Natural killer cell (primary cell): ENCODE measurements around the gene TGFBR3. TPM values are rescaled to one million over a fixed set of nuclear protein-coding genes. Genes with fewer than 3 reads are reported as not detected.

Source experiments
- ATAC-seq, 3 donors: fragments of 150-1000 bp in 2 of 3; fragments of 200-7000 bp in 1 of 3; cut with Tn5 transposase; 1 replicate in 1 of 3; 2 replicates in 2 of 3; pipeline ENCODE4 v1.10.0; 2021; ENCODE audit warnings: mild to moderate bottlenecking in 2 of 3, moderate library complexity in 2 of 3
- DNase-seq, 2 donors: peaks; one replicate each; pipeline versions ENCODE4 v3.0.0 to v3.0.0-alpha.2; 2013 to 2021; ENCODE audit warnings: mixed read lengths in 1 of 2
- H3K27ac ChIP-seq: one replicate; pipeline ENCODE4 v1.5.1; 2013; ENCODE audit warnings: mild to moderate bottlenecking, low read length
- H3K27me3 ChIP-seq: one replicate; pipeline ENCODE4 v1.6.1; 2013; ENCODE audit warnings: low read length; ENCODE audit not compliant: control insufficient read depth, insufficient read depth
- H3K36me3 ChIP-seq: one replicate; pipeline ENCODE4 v1.6.1; 2013; ENCODE audit warnings: low read length; ENCODE audit not compliant: control insufficient read depth, insufficient read depth
- H3K4me1 ChIP-seq: one replicate; pipeline ENCODE4 v1.6.1; 2013; ENCODE audit warnings: low read length; ENCODE audit not compliant: control insufficient read depth, insufficient read depth
- H3K4me3 ChIP-seq: one replicate; pipeline ENCODE4 v1.5.1; 2013; ENCODE audit warnings: low read length
- H3K9me3 ChIP-seq: one replicate; pipeline ENCODE4 v1.6.1; 2013; ENCODE audit warnings: low read length; ENCODE audit not compliant: control insufficient read depth, insufficient read depth
- H3K27ac Mint-ChIP-seq, 2 donors: one replicate each; pipeline ENCODE4 v1.8.0; 2022; ENCODE audit warnings: mild to moderate bottlenecking in 2 of 2, mixed read lengths in 2 of 2, moderate library complexity in 1 of 2
- H3K27me3 Mint-ChIP-seq, 2 donors: one replicate each; pipeline ENCODE4 v1.8.0; 2022; ENCODE audit warnings: low read depth in 2 of 2, mixed read lengths in 2 of 2
- H3K36me3 Mint-ChIP-seq: one replicate; pipeline ENCODE4 v1.8.0; 2022; ENCODE audit warnings: mixed read lengths
- H3K4me1 Mint-ChIP-seq, 2 donors: one replicate each; pipeline ENCODE4 v1.8.0; 2022; ENCODE audit warnings: mixed read lengths in 2 of 2
- H3K4me3 Mint-ChIP-seq: one replicate; pipeline ENCODE4 v1.8.0; 2022; ENCODE audit warnings: mild to moderate bottlenecking, moderate library complexity, mixed read lengths
- H3K9me3 Mint-ChIP-seq, 2 donors: one replicate each; pipeline ENCODE4 v1.8.0; 2022; ENCODE audit warnings: mixed read lengths in 2 of 2
- WGBS: methylation state at CpG from one replicate; pipeline ENCODE4 v1.1.7; 2013; ENCODE audit warnings: missing lambda C conversion rate; ENCODE audit not compliant: insufficient coverage; 5-methylcytosine and 5-hydroxymethylcytosine counted together
- intact Hi-C: fragments of 100-400 bp; cut with micrococcal nuclease; formaldehyde crosslinking; loops from one replicate; pipeline ENCODE4 v1.14.2; 2022
- total RNA-seq, 4 donors: library from RNA; stranded (reverse); fragments of 120-200 nt in 1 of 4; gene quantifications; one replicate each; pipeline versions ENCODE4 v1.2.3 to v1.2.4, GENCODE V29; 2013 to 2022
- TF ChIP-seq, protein P1 (sequence below): fragments of 200-600 bp; IDR thresholded peaks from one replicate; pipeline ENCODE4 v1.8.0; 2022; ENCODE audit warnings: antibody characterized with exemption

The TGFBR3 gene
- total RNA-seq, 3 donors from 2014 or later (not counting 1 experiment from before 2014, with no cell fraction given) = 225 to 274 (median 243) TPM

DNA sequence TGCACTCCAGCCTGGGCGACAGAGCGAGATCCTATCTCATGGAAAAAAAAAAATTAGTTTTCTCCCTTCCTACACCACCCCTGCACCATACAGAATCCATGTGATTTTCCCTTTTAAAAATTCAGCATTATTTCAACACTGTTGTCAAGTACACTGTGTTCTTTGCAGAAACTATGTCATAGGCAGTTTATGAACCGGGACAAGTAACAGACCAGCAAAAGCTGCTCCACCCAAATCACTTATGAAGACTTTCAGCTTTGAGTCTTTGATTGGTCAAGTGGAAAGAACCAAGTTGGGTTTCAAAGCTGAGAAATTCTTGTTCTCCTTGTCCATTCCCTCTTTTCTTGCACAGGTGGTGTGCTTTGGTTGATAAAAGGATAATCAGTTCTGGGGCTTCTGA, 212.3 kb downstream of the TGFBR3 start:
- Histone ChIP-seq H3K9me3 (no peaks in the 10 kb centered on the region), H3K4me3 (no peak overlapping the region), H3K27ac (no peak overlapping the region), H3K36me3 (no peaks in the 10 kb centered on the region), H3K27me3 (no peaks in the 10 kb centered on the region), H3K4me1 (no peaks in the 10 kb centered on the region)
- 71% methylated on average over 3 of the region's 3 CpGs for WGBS
- H3K27ac Mint-ChIP-seq = no peak overlapping the region
- intact Hi-C loops = no loop called here
- TF ChIP-seq, protein P1, sequence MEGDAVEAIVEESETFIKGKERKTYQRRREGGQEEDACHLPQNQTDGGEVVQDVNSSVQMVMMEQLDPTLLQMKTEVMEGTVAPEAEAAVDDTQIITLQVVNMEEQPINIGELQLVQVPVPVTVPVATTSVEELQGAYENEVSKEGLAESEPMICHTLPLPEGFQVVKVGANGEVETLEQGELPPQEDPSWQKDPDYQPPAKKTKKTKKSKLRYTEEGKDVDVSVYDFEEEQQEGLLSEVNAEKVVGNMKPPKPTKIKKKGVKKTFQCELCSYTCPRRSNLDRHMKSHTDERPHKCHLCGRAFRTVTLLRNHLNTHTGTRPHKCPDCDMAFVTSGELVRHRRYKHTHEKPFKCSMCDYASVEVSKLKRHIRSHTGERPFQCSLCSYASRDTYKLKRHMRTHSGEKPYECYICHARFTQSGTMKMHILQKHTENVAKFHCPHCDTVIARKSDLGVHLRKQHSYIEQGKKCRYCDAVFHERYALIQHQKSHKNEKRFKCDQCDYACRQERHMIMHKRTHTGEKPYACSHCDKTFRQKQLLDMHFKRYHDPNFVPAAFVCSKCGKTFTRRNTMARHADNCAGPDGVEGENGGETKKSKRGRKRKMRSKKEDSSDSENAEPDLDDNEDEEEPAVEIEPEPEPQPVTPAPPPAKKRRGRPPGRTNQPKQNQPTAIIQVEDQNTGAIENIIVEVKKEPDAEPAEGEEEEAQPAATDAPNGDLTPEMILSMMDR = no peak
- H3K4me1 Mint-ChIP-seq = peaks cover 16 to 24% of the 10 kb centered on the region in 2 donors
- ATAC-seq (no peak), DNase-seq (no peak)
- no peaks in the 10 kb centered on the region for H3K9me3 Mint-ChIP-seq
- no peaks in the 10 kb centered on the region for H3K27me3 Mint-ChIP-seq
- no peaks in the 10 kb centered on the region for H3K36me3 Mint-ChIP-seq
- H3K4me3 Mint-ChIP-seq = no peak overlapping the region

DNA sequence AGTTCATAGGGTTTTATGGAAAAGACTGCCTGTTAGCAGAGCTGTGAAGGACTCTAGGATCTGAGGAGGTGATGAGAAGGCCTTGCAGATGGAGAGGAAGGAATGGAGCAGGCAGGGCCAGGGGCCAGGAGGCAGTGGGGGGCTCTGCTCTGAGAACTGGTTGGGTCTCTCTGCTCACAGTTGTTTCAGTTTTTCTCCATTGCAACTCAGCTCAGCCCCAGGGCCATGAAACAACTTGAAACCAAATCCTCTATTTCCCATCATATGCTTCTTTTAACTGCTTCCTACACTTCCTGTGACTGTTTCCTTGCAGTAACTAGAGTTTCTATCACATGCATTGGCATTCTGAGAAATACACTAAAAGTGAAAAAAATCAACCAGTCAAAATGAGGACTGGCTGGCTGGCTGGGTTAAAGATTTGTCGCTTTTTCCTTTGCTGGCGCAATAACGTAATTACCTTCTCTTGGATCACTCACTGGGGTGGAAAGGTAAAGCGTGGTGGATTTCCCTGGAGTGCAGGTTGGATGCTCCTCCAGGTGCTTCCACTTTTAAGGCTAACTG, 213.3 kb downstream of the TGFBR3 start:
- ATAC-seq (no peak), DNase-seq (no peak)
- Mint-ChIP-seq H3K27me3 (no peaks in the 10 kb centered on the region), H3K4me3 (no peak overlapping the region), H3K9me3 (no peaks in the 10 kb centered on the region), H3K36me3 (no peaks in the 10 kb centered on the region), H3K27ac (peak overlapping the region in 1 of 2 donors; percentile 4), H3K4me1 (peaks cover 22 to 30% of the 10 kb centered on the region in 2 donors)
- H3K27ac ChIP-seq = no peak overlapping the region
- no peaks in the 10 kb centered on the region for H3K9me3 ChIP-seq
- H3K4me3 ChIP-seq = no peak overlapping the region
- peaks cover 2% of the 10 kb centered on the region for H3K4me1 ChIP-seq
- 94% methylated on average over 4 of the region's 4 CpGs for WGBS
- TF ChIP-seq, protein P1 = no peak
- H3K36me3 ChIP-seq = no peaks in the 10 kb centered on the region
- no peaks in the 10 kb centered on the region for H3K27me3 ChIP-seq
- intact Hi-C loops = no loop called here

DNA sequence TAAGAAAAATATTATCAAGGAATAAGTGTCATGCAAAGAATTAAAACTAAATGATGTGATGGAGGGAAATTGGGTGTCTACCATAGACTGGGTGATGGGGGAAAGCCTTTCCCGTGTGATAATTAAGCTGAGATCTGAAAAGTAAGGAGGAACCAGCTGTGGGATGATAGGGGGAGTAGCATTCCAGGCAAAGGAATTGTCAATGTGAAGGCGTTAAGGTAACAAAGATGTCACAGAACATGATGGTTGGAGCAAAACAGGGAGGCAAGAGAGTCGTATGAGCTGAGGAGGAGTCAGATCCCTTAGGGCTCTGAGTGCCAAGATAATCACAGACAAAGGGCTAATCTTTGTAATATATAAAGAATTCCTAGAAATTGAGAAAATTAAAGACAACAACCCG, 215.2 kb downstream of the TGFBR3 start:
- Histone ChIP-seq H3K4me3 (no peak overlapping the region), H3K27me3 (no peaks in the 10 kb centered on the region), H3K4me1 (peaks cover 2% of the 10 kb centered on the region), H3K27ac (no peak overlapping the region), H3K36me3 (no peaks in the 10 kb centered on the region), H3K9me3 (no peaks in the 10 kb centered on the region)
- no peak overlapping the region for H3K27ac Mint-ChIP-seq
- DNase-seq (no peak), ATAC-seq (no peak)
- intact Hi-C loops = no loop called here
- TF ChIP-seq, protein P1 = no peak
- WGBS = 94% methylated on average over 3 of the region's 4 CpGs
- H3K36me3 Mint-ChIP-seq = no peaks in the 10 kb centered on the region
- H3K9me3 Mint-ChIP-seq = no peaks in the 10 kb centered on the region
- H3K4me1 Mint-ChIP-seq = peaks cover 27 to 35% of the 10 kb centered on the region in 2 donors
- no peak overlapping the region for H3K4me3 Mint-ChIP-seq
- no peaks in the 10 kb centered on the region for H3K27me3 Mint-ChIP-seq
